ENCODE data around the gene ZNF644.

- TF ChIP-seq CTCF (IDR thresholded peaks at IDR 0.05 in 4 of 5, conservative IDR thresholded peaks at IDR 0.05 in 1 of 5) (no peak), POLR2A (IDR thresholded peaks at IDR 0.05) (no peak)
These were observed 4.5 kb upstream of the ZNF644 start for GRCh38 chr1:91026320-91026719.

Measured in gastrocnemius medialis (tissue), 4 donors.